Activated CD4-positive, alpha-beta memory T cell treated with anti-CD3 and anti-CD28 coated beads for 36 hours (primary cell): ENCODE data around the gene PIK3CB. TPM values are rescaled to one million over a fixed set of nuclear protein-coding genes. Genes with fewer than 3 reads are reported as not detected.
"Not testable (repeated sequence)": the region's sequence is repeated elsewhere in the genome, so short reads cannot be mapped to it uniquely, and the experiment has no call there.

Experiments used
- CTCF ChIA-PET: fragments of 350-600 bp; sonication (Branson Sonifier 250); formaldehyde crosslinking; loops from one replicate; lab custom pipeline; 2021; ENCODE audit warnings: antibody characterized with exemption, inconsistent platforms; lab: Charles Lee
- POLR2A ChIA-PET: fragments of 350-600 bp; sonication (Branson Sonifier 250); formaldehyde crosslinking; loops from one replicate; lab custom pipeline; 2021; ENCODE audit warnings: antibody characterized with exemption; lab: Charles Lee
- DNase-seq: peaks from one replicate; pipeline ENCODE4 v3.0.0-alpha.2; 2020
- H3K27ac Mint-ChIP-seq: one replicate; pipeline ENCODE4 v1.8.0; 2021; ENCODE audit warnings: mixed read lengths
- H3K27me3 Mint-ChIP-seq: one replicate; pipeline ENCODE4 v1.8.0; 2021; ENCODE audit warnings: mixed read lengths
- H3K36me3 Mint-ChIP-seq: one replicate; pipeline ENCODE4 v1.8.0; 2021; ENCODE audit warnings: mixed read lengths
- H3K4me1 Mint-ChIP-seq: one replicate; pipeline ENCODE4 v1.8.0; 2021; ENCODE audit warnings: low read depth, mixed read lengths
- H3K4me3 Mint-ChIP-seq: one replicate; pipeline ENCODE4 v1.8.0; 2021; ENCODE audit warnings: mild to moderate bottlenecking, mixed read lengths
- H3K9me3 Mint-ChIP-seq: one replicate; pipeline ENCODE4 v1.8.0; 2021; ENCODE audit warnings: mixed read lengths
- intact Hi-C: fragments of 100-400 bp; cut with micrococcal nuclease; formaldehyde crosslinking; loops from one replicate; pipeline ENCODE4 v1.15.1; 2023
- total RNA-seq, 2 experiments: library from RNA; stranded (reverse); gene quantifications; one replicate each; pipeline ENCODE4 v1.2.3, GENCODE V29; 2021

PIK3CB gene
- total RNA-seq, 2 experiments from 2014 or later = 23.0 to 24.8 TPM

DNA sequence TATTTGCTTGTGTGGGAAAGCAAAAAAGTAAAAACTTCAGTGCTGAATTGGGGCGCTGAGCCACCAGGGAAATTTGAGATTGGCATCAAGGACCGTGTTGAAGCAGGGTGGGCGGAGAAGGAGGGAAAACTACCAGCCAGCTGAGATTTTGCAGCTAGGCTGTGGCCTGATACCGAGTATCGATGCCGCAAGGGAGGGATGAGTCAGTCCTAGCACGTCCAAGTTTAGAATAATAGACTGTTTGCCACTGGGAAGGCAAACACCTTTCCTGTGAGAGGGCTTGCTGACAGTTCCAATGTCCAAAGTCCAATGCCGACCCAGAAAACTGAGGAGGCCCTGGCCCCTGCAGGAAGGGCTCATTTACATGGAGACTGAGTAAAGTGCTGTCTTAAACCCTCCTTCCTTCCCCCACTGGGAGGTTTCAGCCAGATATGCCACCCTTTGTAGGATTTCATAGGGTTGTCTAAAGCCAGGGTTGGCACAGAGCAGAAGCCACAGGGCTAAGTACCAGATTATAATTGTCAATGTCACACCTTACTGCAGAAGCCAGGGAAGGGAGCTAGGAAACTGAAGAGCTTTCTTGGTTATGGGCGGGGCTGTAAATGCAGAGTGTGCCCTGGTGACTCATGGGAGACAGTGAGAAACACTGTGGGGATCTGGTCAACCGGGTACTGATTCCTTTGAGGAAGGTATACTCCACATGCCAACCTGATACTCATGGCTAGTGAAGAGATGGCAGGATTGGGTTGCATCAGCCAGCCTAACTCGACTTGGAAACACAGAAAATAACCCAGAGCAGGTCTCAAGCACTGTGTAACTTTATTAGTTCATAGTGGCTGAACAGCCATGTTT lies 28.4 kb upstream of the PIK3CB start:
- Mint-ChIP-seq H3K4me1 (peaks cover 3% of the 10 kb centered on the region), H3K4me3 (no peak overlapping the region), H3K9me3 (no peaks in the 10 kb centered on the region), H3K27ac (no peak overlapping the region), H3K27me3 (no peaks in the 10 kb centered on the region), H3K36me3 (no peaks in the 10 kb centered on the region)
- DNase-seq = peak; percentile 15
- intact Hi-C loops = no loop called here
- POLR2A ChIA-PET = no interaction called here
- CTCF ChIA-PET = interaction anchor here (1.4 to 1.5 kb wide), 2 partner anchors 53 to 73 kb away, joined by 3 to 9 read pairs; no protein-coding TSS in a partner anchor

GRCh38 chr3:138862531-138862923 lies 27.8 kb upstream of the PIK3CB start:
- Mint-ChIP-seq H3K4me1 (peaks cover 3% of the 10 kb centered on the region), H3K36me3 (no peaks in the 10 kb centered on the region), H3K4me3 (no peak overlapping the region), H3K27me3 (no peaks in the 10 kb centered on the region), H3K9me3 (no peaks in the 10 kb centered on the region), H3K27ac (no peak overlapping the region)
- ChIA-PET POLR2A (no interaction called here), CTCF (interaction anchor here (2.4 kb wide), 1 partner anchor 53 kb away, joined by 10 read pairs; no protein-coding TSS in a partner anchor)
- intact Hi-C loops = no loop called here
- DNase-seq = no peak

- H3K36me3 Mint-ChIP-seq = no peaks in the 10 kb centered on the region
- ChIA-PET POLR2A (no interaction called here), CTCF (interaction anchor here (2.4 kb wide), 1 partner anchor 54 kb away, joined by 10 read pairs; no protein-coding TSS in a partner anchor)
- peaks cover 3% of the 10 kb centered on the region for H3K4me1 Mint-ChIP-seq
- H3K4me3 Mint-ChIP-seq = no peak overlapping the region
- H3K27ac Mint-ChIP-seq = no peak overlapping the region
- no peaks in the 10 kb centered on the region for H3K9me3 Mint-ChIP-seq
- H3K27me3 Mint-ChIP-seq = no peaks in the 10 kb centered on the region
- intact Hi-C loops = no loop called here
- no peak for DNase-seq
These were observed 27.1 kb upstream of the PIK3CB start for GRCh38 chr3:138861798-138862197.

DNA sequence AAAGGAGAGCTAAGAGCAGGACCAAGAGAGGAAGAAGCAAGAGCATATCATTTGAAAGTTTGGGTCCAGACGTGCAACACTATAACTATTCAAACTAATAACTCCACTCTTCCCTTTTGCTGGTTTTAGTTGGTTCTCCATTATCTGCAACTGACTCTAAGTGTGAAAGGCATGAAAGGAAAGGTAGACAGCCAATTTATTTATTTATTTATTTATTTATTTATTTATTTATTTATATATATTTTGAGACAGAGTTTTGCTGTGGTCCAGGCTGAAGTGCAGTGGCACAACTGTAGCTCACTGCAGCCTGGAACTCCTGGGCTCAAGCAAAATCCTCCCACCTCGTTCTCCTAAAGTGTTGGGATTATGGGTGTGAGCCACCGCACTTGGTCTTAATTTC lies 22.1 kb upstream of the PIK3CB start:
- Mint-ChIP-seq H3K27me3 (no peaks in the 10 kb centered on the region), H3K9me3 (no peaks in the 10 kb centered on the region), H3K4me3 (no peak overlapping the region), H3K4me1 (no peaks in the 10 kb centered on the region), H3K27ac (no peak overlapping the region), H3K36me3 (no peaks in the 10 kb centered on the region)
- ChIA-PET CTCF (interaction anchor here (1.3 kb wide), 1 partner anchor 58 kb away, joined by 3 read pairs; no protein-coding TSS in a partner anchor), POLR2A (no interaction called here)
- intact Hi-C loops = no loop called here
- no peak for DNase-seq

GRCh38 chr3:138854940-138855339 lies 20.2 kb upstream of the PIK3CB start:
- no peaks in the 10 kb centered on the region for H3K36me3 Mint-ChIP-seq
- ChIA-PET POLR2A (no interaction called here), CTCF (no interaction called here)
- DNase-seq = no peak
- H3K4me3 Mint-ChIP-seq = no peak overlapping the region
- no peaks in the 10 kb centered on the region for H3K9me3 Mint-ChIP-seq
- H3K4me1 Mint-ChIP-seq = no peaks in the 10 kb centered on the region
- intact Hi-C loops = no loop called here
- no peak overlapping the region for H3K27ac Mint-ChIP-seq
- no peaks in the 10 kb centered on the region for H3K27me3 Mint-ChIP-seq

- ChIA-PET CTCF (no interaction called here), POLR2A (no interaction called here)
- Mint-ChIP-seq H3K36me3 (no peaks in the 10 kb centered on the region), H3K9me3 (no peaks in the 10 kb centered on the region), H3K4me1 (no peaks in the 10 kb centered on the region), H3K4me3 (no peak overlapping the region), H3K27ac (no peak overlapping the region), H3K27me3 (no peaks in the 10 kb centered on the region)
- no peak for DNase-seq
- intact Hi-C loops = no loop called here
These were observed 19.5 kb upstream of the PIK3CB start for GRCh38 chr3:138854204-138854603.

DNA sequence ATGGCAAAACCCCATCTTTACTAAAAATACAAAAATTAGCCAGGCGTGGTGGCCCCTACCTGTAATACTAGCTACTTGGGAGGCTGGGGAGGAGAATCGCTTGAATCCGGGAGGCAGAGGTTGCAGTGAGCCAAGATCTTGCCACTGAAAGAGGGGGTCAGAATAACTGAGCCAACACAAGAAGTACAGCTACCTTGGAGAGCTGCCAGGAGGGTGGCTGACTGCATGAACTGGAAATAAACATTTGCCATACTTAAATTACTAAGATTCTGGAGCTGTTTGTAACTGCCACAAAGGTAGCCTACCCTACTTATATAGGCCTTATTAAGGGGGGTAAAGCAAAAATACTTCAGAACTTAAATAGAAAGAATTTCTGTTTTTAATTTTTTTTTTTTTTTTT lies 15.4 kb upstream of the PIK3CB start:
- Mint-ChIP-seq H3K9me3 (no peaks in the 10 kb centered on the region), H3K27me3 (no peaks in the 10 kb centered on the region), H3K27ac (no peak overlapping the region), H3K36me3 (no peaks in the 10 kb centered on the region), H3K4me1 (no peaks in the 10 kb centered on the region), H3K4me3 (no peak overlapping the region)
- POLR2A ChIA-PET = no interaction called here
- no peak for DNase-seq
- CTCF ChIA-PET = interaction anchor here (0.6 to 0.7 kb wide), 2 partner anchors 7 to 73 kb away, joined by 3 to 4 read pairs; no protein-coding TSS in a partner anchor
- intact Hi-C loops = no loop called here

DNA sequence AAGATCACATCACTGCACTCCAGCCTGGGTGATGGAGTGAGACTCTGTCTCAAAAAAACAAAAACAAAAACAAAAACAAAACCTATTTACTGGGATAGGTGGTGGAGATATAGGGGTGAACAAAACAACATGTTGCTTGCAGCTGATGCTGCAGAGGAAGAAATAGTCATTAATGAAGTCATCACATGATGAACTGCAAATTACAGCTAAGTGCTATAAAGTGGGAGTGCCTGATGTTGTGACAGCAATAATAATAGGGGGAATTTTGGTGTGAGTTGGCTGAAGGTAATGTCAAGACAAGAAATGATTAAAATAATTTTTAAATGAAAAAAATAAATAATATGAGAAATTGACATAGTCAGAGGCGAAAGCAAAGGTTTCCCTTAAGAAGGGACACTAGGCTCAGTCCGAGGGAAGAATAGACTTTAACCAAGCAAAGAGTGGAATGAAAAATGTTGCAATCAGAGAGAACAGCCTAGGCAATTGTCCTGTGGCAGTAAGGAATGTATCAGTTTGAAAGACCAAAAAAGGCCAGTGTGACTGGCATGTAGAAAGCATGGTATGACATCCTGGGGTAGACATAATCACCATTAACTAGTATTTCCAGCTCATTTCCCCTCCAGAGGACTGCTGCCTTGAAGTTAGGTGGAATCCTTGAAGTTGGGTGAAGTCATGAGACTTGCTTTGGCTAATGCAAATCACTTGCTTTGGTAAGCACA lies 14.7 kb upstream of the PIK3CB start:
- Mint-ChIP-seq H3K4me3 (no peak overlapping the region), H3K36me3 (no peaks in the 10 kb centered on the region), H3K9me3 (no peaks in the 10 kb centered on the region), H3K4me1 (no peaks in the 10 kb centered on the region), H3K27ac (no peak overlapping the region), H3K27me3 (no peaks in the 10 kb centered on the region)
- DNase-seq = no peak
- intact Hi-C loops = no loop called here
- ChIA-PET CTCF (interaction anchor here (0.7 kb wide), 1 partner anchor 8 kb away, joined by 3 read pairs; no protein-coding TSS in a partner anchor), POLR2A (no interaction called here)

GRCh38 chr3:138848696-138849095 lies 14.0 kb upstream of the PIK3CB start:
- no peak overlapping the region for H3K27ac Mint-ChIP-seq
- no peaks in the 10 kb centered on the region for H3K4me1 Mint-ChIP-seq

GRCh38 chr3:138846824-138847223 lies 12.1 kb upstream of the PIK3CB start:
- H3K9me3 Mint-ChIP-seq, intact Hi-C loops, H3K36me3 Mint-ChIP-seq, H3K4me3 Mint-ChIP-seq, CTCF ChIA-PET, H3K27me3 Mint-ChIP-seq, DNase-seq, H3K27ac Mint-ChIP-seq, H3K4me1 Mint-ChIP-seq: not testable (repeated sequence)
- POLR2A ChIA-PET = interaction anchor here (0.6 kb wide), 1 partner anchor 138 kb away, joined by 5 read pairs; no protein-coding TSS in a partner anchor

More at GRCh38 chr3:138848696-138849095, 14.0 kb upstream of the PIK3CB start:
- POLR2A ChIA-PET = interaction anchor here (0.6 kb wide), 1 partner anchor 31 kb away, joined by 3 read pairs; no protein-coding TSS in a partner anchor
- intact Hi-C loops = no loop called here
- Mint-ChIP-seq H3K9me3 (no peaks in the 10 kb centered on the region), H3K4me3 (no peak overlapping the region), H3K27me3 (no peaks in the 10 kb centered on the region), H3K36me3 (no peaks in the 10 kb centered on the region)
- no peak for DNase-seq
- CTCF ChIA-PET = no interaction called here

DNA sequence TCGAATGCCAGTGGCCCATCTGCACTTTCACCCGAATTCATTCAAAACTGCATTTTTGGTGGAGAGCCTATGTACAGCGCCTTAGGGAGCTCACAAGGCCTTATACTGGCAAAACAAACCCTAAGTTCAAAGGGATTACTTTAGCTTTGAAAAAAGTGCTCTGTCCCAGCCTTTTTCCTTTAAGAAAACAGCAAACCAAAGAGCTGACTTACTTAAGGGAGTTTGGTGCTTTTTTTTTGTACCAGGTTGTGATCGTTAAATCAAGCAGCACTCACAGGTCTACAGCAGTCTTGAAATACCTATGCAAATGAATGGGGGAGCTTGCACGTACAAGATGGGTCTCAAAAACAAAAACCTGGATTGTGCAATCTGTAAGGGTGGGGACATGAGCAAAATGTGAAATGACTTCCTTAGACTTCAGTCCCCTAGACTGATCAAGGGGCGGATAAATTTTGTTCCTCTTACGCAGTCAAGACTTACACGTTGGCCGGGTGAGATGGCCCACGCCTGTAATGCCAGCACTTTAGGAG lies 11.6 kb upstream of the PIK3CB start:
- H3K27ac Mint-ChIP-seq = no peak overlapping the region
- H3K4me3 Mint-ChIP-seq = no peak overlapping the region
- no peaks in the 10 kb centered on the region for H3K27me3 Mint-ChIP-seq
- no peaks in the 10 kb centered on the region for H3K4me1 Mint-ChIP-seq
- no peak for DNase-seq
- CTCF ChIA-PET = interaction anchor here (0.6 to 1.3 kb wide), 2 partner anchors 59 to 77 kb away, joined by 3 read pairs; no protein-coding TSS in a partner anchor
- H3K36me3 Mint-ChIP-seq = no peaks in the 10 kb centered on the region
- POLR2A ChIA-PET = interaction anchor here (0.6 kb wide), 1 partner anchor 138 kb away, joined by 5 read pairs; no protein-coding TSS in a partner anchor
- intact Hi-C loops = no loop called here
- no peaks in the 10 kb centered on the region for H3K9me3 Mint-ChIP-seq

DNA sequence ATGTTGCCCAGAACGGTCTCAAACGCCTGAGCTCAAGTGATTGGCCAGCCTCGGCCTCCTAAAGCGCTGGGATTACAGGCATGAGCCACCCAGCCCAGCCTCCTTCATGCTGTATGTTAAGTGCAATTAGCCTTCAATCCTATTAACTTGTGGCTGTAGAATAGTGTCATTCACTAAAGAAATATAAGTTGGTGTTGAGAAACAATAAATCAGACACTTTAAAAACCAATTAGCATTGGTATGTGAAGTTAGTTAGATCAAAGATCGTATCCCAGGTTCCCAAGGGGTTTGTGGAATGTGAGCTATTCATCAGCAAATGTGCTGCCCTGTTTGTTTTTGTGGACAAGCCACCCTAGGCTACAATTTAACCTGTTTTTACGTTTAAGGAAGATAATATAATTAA lies 11.0 kb upstream of the PIK3CB start:
- H3K36me3 Mint-ChIP-seq = no peaks in the 10 kb centered on the region
- intact Hi-C loops = no loop called here
- H3K4me1 Mint-ChIP-seq = no peaks in the 10 kb centered on the region
- POLR2A ChIA-PET = no interaction called here
- no peaks in the 10 kb centered on the region for H3K27me3 Mint-ChIP-seq
- no peak overlapping the region for H3K4me3 Mint-ChIP-seq
- CTCF ChIA-PET = interaction anchor here (0.6 to 1.3 kb wide), 2 partner anchors 59 to 77 kb away, joined by 3 read pairs; no protein-coding TSS in a partner anchor
- DNase-seq = no peak
- no peak overlapping the region for H3K27ac Mint-ChIP-seq
- no peaks in the 10 kb centered on the region for H3K9me3 Mint-ChIP-seq
